CD4-positive, alpha-beta T cell treated with Interleukin-12 subunit alpha and Interleukin-12 subunit beta, for 1 hour (primary cell): Measurements from ENCODE around the gene ARHGAP10.

Source experiments
- DNase-seq: peaks from one replicate; pipeline ENCODE4 v3.0.0-alpha.2; 2020

ARHGAP10 gene

DNA sequence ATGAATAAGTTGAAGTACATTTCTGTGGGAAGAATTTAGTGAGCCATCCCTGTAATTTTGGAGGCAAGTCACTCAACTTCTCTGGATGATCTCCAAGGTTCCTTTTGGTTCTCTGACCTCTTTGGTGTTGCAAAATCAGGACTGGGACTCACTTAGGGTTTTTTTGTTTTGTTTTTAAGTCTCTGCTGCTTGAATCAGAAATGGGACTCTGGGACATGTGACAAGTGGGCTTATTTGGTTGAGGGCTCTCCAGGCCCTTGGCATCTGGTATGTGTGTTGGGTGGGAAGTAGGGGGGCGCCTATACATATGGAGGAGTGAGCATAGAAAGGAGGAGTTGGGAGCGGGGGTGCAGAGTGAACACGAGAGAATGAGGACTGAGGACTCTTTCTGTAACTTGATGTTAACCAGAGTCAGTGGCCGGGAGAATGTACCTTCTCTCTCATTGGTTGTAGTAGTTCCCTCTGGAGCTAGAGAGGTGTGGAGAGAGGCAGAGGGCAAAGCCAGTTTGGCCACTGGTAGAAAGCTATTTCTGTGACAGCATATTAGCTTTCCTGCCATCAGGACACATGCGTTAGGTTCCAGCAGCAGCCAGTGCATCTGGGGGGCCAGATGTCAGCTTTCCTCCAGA, 1.9 kb downstream of the ARHGAP10 start:
- DNase-seq: no peak

DNA sequence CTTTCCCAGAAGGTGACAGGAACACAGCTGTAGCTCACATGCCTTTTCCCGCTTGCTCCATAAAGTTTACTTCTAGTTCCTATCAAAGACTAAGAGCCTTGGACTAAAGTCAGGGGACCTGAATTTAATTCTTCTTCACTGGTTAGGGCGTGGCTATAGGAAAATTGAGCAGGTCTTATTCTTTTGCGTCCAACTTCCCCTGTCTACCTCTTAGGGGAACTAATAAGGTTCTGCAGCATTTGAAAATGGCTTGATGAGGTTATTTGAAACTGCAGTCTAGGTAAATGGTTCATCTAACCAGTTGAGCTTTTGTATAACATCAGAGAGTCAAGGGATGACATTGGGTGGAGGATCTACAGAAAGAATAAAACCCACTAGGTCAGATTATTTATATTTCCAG, 2.6 kb downstream of the ARHGAP10 start:
- DNase-seq: no peak

- no peak for DNase-seq
Measured at GRCh38 chr4:147735413-147736301, 3.8 kb downstream of the ARHGAP10 start.

DNA sequence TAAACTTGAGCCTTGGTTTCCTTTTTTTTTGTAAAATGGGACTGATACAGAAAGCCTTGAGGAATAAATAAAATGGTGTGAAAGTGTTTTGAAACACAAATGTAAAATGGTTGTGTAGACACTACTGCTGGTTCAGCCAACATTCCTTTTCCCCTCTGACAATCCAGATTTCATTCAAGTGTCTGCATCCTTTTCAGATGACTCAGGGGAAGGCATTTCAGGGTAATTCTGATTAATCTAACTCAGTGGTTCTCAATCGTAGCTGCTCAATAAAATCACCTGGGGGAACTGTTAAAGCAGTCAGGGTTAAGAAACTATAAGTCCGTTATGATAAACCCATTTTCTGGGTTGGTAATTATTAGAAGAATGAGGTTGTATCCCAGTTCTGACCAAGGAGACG, 4.6 kb downstream of the ARHGAP10 start:
- DNase-seq: no peak

DNA sequence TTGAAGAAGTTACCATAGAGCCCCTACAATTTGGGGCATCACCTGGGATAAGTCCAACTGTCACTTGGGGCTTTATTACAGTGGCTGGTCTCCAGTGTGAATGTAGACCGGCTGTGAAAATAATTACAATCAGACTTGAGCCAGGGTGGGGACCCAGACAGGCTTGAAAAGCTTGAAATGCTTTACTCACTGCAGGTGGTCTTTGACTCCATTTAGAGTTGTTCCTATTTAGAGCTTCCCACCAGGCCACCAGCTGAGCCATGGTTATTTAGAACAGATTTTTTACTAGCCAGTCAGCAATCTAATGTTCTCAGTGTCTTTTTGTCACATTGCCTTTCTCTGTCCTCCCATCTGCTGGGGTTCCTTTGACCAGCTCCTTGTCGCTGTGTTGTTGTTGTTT, 5.7 kb downstream of the ARHGAP10 start:
- no peak for DNase-seq

DNA sequence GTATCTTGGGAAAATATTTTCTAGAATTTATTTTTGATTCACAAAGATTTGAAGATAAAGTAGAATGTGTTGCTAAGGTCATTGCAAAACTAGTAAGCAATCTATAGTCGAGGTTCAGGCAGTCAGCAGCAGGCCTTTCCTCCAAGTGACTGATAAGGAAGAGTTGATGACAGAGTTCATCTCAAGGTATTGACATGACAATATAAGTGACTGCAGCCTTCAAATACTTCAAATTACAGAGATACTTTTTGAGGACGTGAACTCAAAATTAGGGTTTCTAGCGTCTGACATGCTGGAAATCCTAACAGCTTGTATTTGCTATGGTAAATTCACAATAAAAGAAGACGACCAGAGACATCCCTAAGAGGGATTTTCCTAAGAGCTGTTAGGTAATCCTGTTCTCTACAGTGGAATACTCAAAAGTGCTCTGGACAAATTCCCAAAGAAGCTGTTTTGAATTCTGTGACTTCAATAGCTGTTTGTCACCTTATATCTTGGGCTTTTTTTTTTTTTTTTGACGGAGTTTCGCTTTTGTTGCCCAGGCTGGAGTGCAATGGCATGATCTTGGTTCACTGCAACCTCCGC, 7.4 kb downstream of the ARHGAP10 start:
- DNase-seq: no peak

GRCh38 chr4:147740176-147740575, 8.3 kb downstream of the ARHGAP10 start:
- DNase-seq: no peak

DNA sequence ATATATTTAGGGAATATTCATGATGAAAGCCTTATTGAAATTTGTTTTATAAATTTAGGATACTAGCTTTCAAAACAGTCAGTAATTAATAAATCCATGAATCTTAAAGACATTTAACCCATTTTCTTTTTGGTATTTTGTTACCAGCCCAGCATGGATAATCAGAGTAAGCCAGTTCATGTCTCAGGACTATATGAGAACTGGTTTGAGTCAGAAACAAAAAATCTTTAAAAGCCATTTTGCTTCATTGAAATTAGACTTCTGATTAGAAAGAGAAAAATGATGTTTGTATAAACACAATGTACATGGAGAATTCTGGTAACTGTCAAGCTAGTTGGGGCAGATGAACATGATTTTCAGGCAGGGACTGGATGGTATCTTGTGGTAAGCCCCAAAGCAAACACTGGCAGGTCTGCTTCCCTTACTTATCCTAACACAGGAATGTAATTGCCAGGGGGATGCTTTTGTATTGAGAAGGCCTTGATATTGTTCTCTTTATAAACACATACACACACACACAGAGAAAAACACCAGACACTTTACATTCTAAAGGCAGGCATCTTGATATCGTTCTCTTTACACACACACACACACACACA, 9.4 kb downstream of the ARHGAP10 start:
- no peak for DNase-seq

DNA sequence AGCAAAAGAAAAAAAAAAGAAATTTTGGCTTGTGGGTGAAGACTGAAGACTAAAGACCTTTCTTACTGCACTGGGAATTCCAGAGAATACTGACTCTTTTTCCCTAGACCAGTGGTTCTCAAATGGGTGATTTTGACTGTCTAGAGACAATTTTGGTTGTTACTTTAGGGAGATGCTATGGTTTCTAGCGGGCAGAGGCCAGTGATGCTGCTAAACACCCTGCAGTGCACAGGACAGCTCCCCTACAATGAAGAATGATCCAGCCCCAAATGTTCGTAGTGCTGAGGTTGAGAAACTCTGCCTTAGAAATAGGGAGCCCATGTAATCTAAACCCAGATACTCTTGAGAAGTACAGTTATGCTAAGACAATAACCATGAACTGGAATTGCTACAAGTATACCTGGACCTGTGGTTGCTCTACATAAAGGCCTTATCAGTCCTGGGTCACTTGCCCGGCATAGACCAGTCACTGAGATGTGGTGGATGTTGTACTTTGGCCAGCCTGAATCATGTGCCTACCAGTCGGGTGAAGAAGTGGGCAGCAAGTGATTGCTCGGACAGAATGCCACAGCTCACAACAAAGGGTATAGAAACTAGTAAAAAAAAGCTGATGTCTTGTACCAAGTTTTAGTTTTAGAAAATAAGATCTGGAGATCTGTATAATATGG, 16.0 kb downstream of the ARHGAP10 start:
- DNase-seq: no peak

- no peak for DNase-seq
Measured at GRCh38 chr4:147749811-147750321, 18.0 kb downstream of the ARHGAP10 start.

GRCh38 chr4:147753047-147753446, 21.2 kb downstream of the ARHGAP10 start:
- no peak for DNase-seq

DNA sequence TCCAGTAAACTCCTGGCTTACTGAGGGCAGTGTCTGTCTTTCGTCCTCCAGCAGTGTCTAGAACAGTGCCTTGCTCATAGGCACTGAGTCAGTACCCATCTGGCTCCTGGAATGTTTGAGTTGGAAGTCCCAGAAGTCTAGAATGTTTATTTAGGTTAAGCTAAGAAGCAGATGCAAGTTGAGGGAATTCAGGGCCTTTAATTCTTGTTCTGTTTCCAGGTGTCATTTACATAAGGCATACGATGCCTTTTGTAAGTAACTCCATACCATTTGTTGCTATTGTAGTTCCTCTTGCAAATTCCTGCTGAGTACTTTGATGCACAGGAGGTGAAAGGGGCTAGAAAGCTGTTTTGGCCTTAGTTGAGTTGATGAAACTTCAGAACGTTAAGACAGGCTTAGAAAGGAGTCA, 22.2 kb downstream of the ARHGAP10 start:
- DNase-seq: no peak

DNA sequence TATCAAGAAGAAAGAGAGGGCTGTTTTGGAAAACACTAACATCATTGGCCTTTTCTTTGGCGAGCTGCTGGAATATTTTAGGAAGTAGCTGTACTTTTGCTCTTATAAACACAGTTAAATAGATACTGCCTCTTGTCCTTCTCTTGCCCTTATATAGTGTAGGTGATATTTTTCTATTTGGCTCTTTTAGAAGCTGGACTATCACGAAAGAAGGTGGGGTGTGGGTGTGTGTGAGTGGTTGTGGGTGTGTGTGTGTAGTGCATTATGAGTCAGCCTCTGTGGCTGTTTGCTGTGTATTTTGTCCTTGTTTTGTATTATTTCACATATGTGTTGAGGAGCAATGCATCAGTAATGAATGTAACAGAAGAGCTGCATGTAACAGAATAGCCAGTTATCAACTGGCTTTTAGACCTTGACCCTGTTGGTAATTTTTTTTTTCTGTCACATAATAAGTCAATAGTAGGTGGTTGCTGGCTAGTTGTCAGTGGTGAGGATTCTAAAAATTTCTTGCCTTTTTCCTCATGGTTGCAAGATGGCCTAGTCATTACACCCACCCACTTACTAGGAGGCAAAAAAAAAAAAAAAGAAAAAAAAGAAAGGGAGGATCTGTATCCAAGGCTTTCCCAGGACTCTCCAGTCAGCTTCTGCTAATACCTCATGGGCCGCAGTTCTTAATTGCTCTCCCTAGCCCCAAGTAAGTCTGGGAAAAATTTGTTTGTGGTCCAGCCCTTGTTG, 23.8 kb downstream of the ARHGAP10 start:
- DNase-seq: no peak

GRCh38 chr4:147756417-147756816, 24.5 kb downstream of the ARHGAP10 start:
- no peak for DNase-seq

DNA sequence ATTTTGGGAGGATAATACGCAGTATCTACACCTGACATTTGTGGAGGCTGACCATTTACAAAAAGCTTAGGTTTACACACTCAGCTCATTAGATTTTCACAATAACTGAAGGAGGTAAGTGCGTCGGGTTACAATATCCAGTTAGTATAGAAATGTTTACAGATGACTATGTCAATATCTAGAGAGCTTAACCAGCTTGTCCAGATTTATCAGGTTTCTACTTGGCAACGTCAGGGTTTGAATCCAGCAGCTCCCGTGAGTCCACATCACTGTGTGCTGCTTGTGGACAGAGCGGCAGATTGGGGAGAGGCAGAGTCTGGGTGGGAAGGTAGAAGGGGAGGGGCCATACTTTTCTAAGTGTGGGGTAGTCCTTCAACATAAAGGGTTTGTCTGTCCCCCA, 28.3 kb downstream of the ARHGAP10 start:
- DNase-seq: no peak

DNA sequence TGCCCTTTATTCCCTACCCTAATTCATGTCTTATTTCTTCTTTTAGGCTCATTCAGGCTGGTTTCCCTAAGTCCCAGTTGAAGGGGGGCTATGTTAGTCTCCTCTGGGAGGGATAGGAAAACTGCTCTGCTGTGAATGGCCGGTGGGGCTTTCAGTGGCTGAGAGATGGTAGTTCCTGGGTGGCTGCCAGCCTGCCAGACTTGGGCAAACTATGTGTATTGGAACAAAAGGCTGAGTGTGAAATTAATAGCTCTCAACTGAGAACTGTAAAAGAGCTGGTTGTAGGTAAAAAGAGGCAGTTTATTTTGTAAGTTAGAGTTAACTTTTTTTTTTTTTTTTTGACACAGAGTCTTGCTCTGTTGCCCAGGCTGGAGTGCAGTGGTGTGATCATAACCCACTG, 28.8 kb downstream of the ARHGAP10 start:
- no peak for DNase-seq

- DNase-seq: no peak
Measured at GRCh38 chr4:147761218-147761883, 29.5 kb downstream of the ARHGAP10 start.

- DNase-seq: no peak
Measured at GRCh38 chr4:147764337-147764736, 32.4 kb downstream of the ARHGAP10 start.

DNA sequence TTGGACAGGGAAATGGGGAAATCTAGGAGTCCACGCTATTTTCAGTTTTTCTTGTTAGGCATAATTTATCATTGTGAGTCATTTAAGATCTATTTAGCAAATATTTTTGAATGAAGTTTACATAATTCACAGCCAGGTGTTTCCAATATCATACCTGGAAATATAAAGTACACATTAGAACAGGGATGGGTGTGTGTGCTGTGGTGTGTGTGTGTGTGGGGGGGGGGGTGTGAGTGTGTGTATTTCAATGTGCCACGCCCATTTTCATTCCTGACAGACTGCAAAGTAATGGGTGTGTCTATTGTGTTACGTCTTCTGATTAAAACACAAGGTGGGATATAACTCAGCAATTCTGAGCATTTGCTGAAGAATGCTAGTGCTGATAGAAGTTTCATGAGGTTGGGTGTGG, 33.2 kb downstream of the ARHGAP10 start:
- no peak for DNase-seq

DNA sequence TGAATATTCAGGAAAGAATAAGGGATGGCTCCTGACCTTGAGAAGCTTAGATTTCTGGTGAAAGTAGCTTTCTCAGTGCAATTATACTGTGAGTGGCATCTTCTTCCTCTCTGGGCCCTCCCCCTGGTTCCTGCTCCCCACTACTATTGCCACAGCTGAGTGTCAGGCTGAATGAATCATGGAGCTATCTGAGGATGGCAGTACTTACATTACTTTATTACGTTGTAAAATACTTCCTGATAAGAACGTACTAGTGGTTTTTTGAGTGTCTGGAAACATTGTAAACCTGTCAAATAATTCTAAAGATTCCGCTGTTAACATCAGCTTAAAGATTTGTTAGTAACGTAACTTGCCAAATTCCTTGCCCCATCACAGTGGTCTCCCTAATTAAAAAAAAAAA, 36.2 kb downstream of the ARHGAP10 start:
- DNase-seq: no peak

- DNase-seq: no peak
Measured at GRCh38 chr4:147769386-147769785, 37.5 kb downstream of the ARHGAP10 start.

DNA sequence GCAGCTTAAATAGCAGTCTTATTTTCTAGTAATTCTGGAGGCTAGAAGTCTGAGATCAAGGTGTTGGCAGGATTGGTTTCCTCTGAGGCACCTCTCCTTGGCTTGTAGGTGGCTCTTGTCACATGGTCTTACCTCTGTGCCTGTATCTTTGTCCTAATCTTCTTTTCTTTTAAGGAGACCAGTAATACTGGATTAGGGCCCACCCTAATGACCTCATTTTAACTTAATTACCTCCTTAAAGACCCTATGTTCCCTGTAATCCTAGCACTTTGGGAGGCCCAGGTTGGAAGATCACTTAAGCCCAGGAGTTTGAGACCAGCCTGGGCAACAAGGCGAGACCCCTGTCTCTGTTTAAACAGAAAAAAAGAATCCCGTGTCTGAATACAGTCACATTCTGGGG, 38.9 kb downstream of the ARHGAP10 start:
- no peak for DNase-seq
